Measurements from ENCODE around the gene CCDC187. TPM values are rescaled to one million over a fixed set of nuclear protein-coding genes. Genes with fewer than 3 reads are reported as not detected.

CCDC187 gene
- total and polyA plus RNA-seq, 2 of the 4 experiments (the other 2 are of a cell fraction): not detected

- intact Hi-C loops (cut with micrococcal nuclease) (no loop called here), dilution Hi-C loops (cut with HindIII; ENCODE audit: low sequenced_read_pairs, unreplicated experiment) (no loop called here), in situ Hi-C loops (cut with MboI; ENCODE audit: low sequenced_read_pairs) (no loop called here)
- Histone ChIP-seq H3K27me3 (ENCODE audit: control insufficient read depth, insufficient read depth, low read length) (no peaks in the 10 kb centered on the region), H3K4ac (ENCODE audit: low read depth, low read length) (no peak overlapping the region), H3K27ac (ENCODE audit: insufficient read depth, low read length) (no peak overlapping the region), H3K9ac (ENCODE audit: low read depth, low read length) (no peak overlapping the region), H4K8ac (ENCODE audit: low read depth in 2 of 2, low read length in 2 of 2) (no peak overlapping the region), H3K9me3 (ENCODE audit: control insufficient read depth, insufficient read depth, low read length) (peaks cover 15% of the 10 kb centered on the region), H2BK5ac (ENCODE audit: low read depth, low read length, poor library complexity, severe bottlenecking) (no peak overlapping the region), H2AK9ac (replicated peaks; ENCODE audit: low read depth, low read length, poor library complexity) (no peak overlapping the region), H3K14ac (replicated peaks; ENCODE audit: low read depth, low read length) (no peak overlapping the region), H3K23ac (ENCODE audit: low read depth, low read length) (no peak overlapping the region), H2BK15ac (ENCODE audit: low read depth, low read length) (no peak overlapping the region), H3K4me2 (ENCODE audit: low read depth, low read length) (no peak overlapping the region), H4K91ac (ENCODE audit: insufficient read depth, low read depth, low read length) (no peak overlapping the region), H2AK5ac (ENCODE audit: low read depth, low read length) (no peak overlapping the region), H3K79me1 (ENCODE audit: low read depth in 1 of 2, low read length in 2 of 2) (no peaks in the 10 kb centered on the region), H3K4me1 (ENCODE audit: control insufficient read depth, insufficient read depth, low read length) (peaks cover 3% of the 10 kb centered on the region; the same call in 1 of the 2 replicates), H3K36me3 (ENCODE audit: control insufficient read depth, insufficient read depth, low read length) (no peaks in the 10 kb centered on the region), H2BK20ac (ENCODE audit: low read depth, low read length) (no peak overlapping the region), H3K9me1 (ENCODE audit: insufficient read depth, low read length) (0 out of 2 replicates have a peak, but pooled peaks cover 3% of the 10 kb centered on the region), H4K5ac (ENCODE audit: low read depth, low read length) (no peak overlapping the region), H3K18ac (ENCODE audit: low read depth, low read length) (no peak overlapping the region), H2AFZ (replicated peaks; ENCODE audit: low read length, poor library complexity) (no peak overlapping the region), H2BK120ac (ENCODE audit: low read depth, low read length) (no peak overlapping the region), H4K20me1 (ENCODE audit: insufficient read depth, low read length) (no peaks in the 10 kb centered on the region), H3K56ac (ENCODE audit: extremely low read depth, insufficient read depth, low read length) (no peak overlapping the region), H3K4me3 (ENCODE audit: insufficient read depth, low read depth, low read length) (no peak overlapping the region)
- POLR2A ChIA-PET (ENCODE audit: unreplicated experiment): no interaction called here
- no TSS peak for BruUV-seq (replicated peaks)
- TF ChIP-seq RAD21 (IDR thresholded peaks at IDR 0.05; ENCODE audit: low read length) (no peak), MAFK (IDR thresholded peaks at IDR 0.05; ENCODE audit: low read depth, low read length) (no peak), ELK1 (IDR thresholded peaks at IDR 0.05; ENCODE audit: borderline replicate concordance, low read depth, low read length) (no peak), MAZ (IDR thresholded peaks at IDR 0.05; ENCODE audit: borderline replicate concordance, low read depth, low read length) (no peak), CEBPB (IDR thresholded peaks at IDR 0.05; ENCODE audit: low read depth, low read length) (no peak), BHLHE40 (IDR thresholded peaks at IDR 0.05; ENCODE audit: low read depth, low read length) (no peak)
- ATAC-seq (ENCODE audit: low read depth): no peak
- CTCF ChIA-PET: no interaction called here
- no peak for DNase-seq
- WGBS, 2 experiments (ENCODE audit: extremely low coverage in 2 of 2, insufficient read length in 1 of 2): no CpG with 5 or more reads among the region's 3 CpGs
Observed at GRCh38 chr9:136314056-136314416, 10.1 kb upstream of the CCDC187 start.
